ENCODE data around the gene NAP1L4. TPM values are rescaled to one million over a fixed set of nuclear protein-coding genes. Genes with fewer than 3 reads are reported as not detected.

The NAP1L4 gene
- total RNA-seq, 2 experiments from 2014 or later, result 235 to 251 TPM

Other genes starting within 250 kb of the NAP1L4 start
- gene CDKN1C, start 106.6 kb downstream of the NAP1L4 start, total RNA-seq, result under 1 TPM; 0.40 to 0.55 TPM
- gene PHLDA2, start 62.9 kb downstream of the NAP1L4 start, total RNA-seq, result 1 to 10 TPM; 3.0 to 3.5 TPM
- gene CARS1, start 65.1 kb upstream of the NAP1L4 start, total RNA-seq, result 10 to 100 TPM; 92.4 to 96.8 TPM
- 1 to 10 TPM; 2.8 to 3.4 TPM for gene OSBPL5, start 173.0 kb upstream of the NAP1L4 start, total RNA-seq
- gene MRGPRG, start 226.5 kb upstream of the NAP1L4 start, total RNA-seq, result not detected
- gene MRGPRE, start 240.1 kb upstream of the NAP1L4 start, total RNA-seq, result not detected